ENCODE measurements around the gene SLC5A10. TPM values are rescaled to one million over a fixed set of nuclear protein-coding genes. Genes with fewer than 3 reads are reported as not detected.

Gene SLC5A10
- total and polyA plus RNA-seq, 2 experiments from 2014 or later: 0.10 TPM; not detected in 1

GRCh38 chr17:18962494-18962815, 10.5 kb downstream of the SLC5A10 start:
- Histone ChIP-seq H3K27ac (ENCODE audit: low read depth) (no peak overlapping the region), H3K4me2 (no peak overlapping the region), H3K27me3 (ENCODE audit: insufficient read depth) (no peaks in the 10 kb centered on the region), H3K4me1 (ENCODE audit: insufficient read depth) (no peaks in the 10 kb centered on the region; the same call in 1 of the 2 replicates), H3K4me3 (no peak overlapping the region), H3K36me3 (ENCODE audit: insufficient read depth) (no peaks in the 10 kb centered on the region), H2AFZ (no peak overlapping the region), H3F3A (replicated peaks; ENCODE audit: low read depth) (no peaks in the 10 kb centered on the region), H4K20me1 (replicated peaks; ENCODE audit: insufficient read depth) (no peaks in the 10 kb centered on the region), H3K79me2 (replicated peaks; ENCODE audit: insufficient read depth) (no peaks in the 10 kb centered on the region), H3K9me2 (ENCODE audit: insufficient read depth) (no peaks in the 10 kb centered on the region)
- Mint-ChIP-seq H3K27me3 (ENCODE audit: insufficient read depth, low read depth, poor library complexity) (peaks cover 14% of the 10 kb centered on the region), H3K27ac (no peak overlapping the region), H3K9me3 (no peaks in the 10 kb centered on the region), H3K36me3 (ENCODE audit: low read depth) (no peaks in the 10 kb centered on the region; the same call in 2 of the 3 replicates), H3K4me3 (no peak overlapping the region), H3K4me1 (peaks cover 14% of the 10 kb centered on the region)
- no peak for ATAC-seq
- TF ChIP-seq CREB1 (CRISPR knock-in tag; IDR thresholded peaks at IDR 0.05; ENCODE audit: low read depth) (no peak), ETS1 (IDR thresholded peaks at IDR 0.05) (no peak), REST (IDR thresholded peaks at IDR 0.05; ENCODE audit: unreplicated experiment) (no peak), EZH2 (IDR thresholded peaks at IDR 0.05; ENCODE audit: low read depth, unreplicated experiment) (no peak), STAT1 (IDR thresholded peaks at IDR 0.05; ENCODE audit: unreplicated experiment) (no peak)
- DNase-seq (ENCODE audit: low spot score): no peak

- Histone ChIP-seq H4K20me1 (replicated peaks; ENCODE audit: insufficient read depth) (no peaks in the 10 kb centered on the region), H3K36me3 (ENCODE audit: insufficient read depth) (no peaks in the 10 kb centered on the region), H3K27me3 (ENCODE audit: insufficient read depth) (no peaks in the 10 kb centered on the region), H3K4me2 (no peak overlapping the region), H2AFZ (no peak overlapping the region), H3F3A (replicated peaks; ENCODE audit: low read depth) (no peaks in the 10 kb centered on the region), H3K4me1 (ENCODE audit: insufficient read depth) (peaks cover 4% of the 10 kb centered on the region; the same call in 1 of the 2 replicates), H3K9me2 (ENCODE audit: insufficient read depth) (no peaks in the 10 kb centered on the region), H3K27ac (ENCODE audit: low read depth) (no peak overlapping the region), H3K79me2 (replicated peaks; ENCODE audit: insufficient read depth) (no peaks in the 10 kb centered on the region), H3K4me3 (no peak overlapping the region)
- no peak for DNase-seq (ENCODE audit: low spot score)
- Mint-ChIP-seq H3K9me3 (no peaks in the 10 kb centered on the region), H3K36me3 (ENCODE audit: low read depth) (no peaks in the 10 kb centered on the region; the same call in 2 of the 3 replicates), H3K27me3 (ENCODE audit: insufficient read depth, low read depth, poor library complexity) (peaks cover 13% of the 10 kb centered on the region), H3K27ac (no peak overlapping the region), H3K4me3 (no peak overlapping the region), H3K4me1 (peaks cover 20% of the 10 kb centered on the region)
- TF ChIP-seq REST (IDR thresholded peaks at IDR 0.05; ENCODE audit: unreplicated experiment) (no peak), EZH2 (IDR thresholded peaks at IDR 0.05; ENCODE audit: low read depth, unreplicated experiment) (no peak), ZNF331 (CRISPR knock-in tag; IDR thresholded peaks at IDR 0.05; ENCODE audit: low read depth) (no peak), ZNF114 (CRISPR knock-in tag; IDR thresholded peaks at IDR 0.05) (no peak), STAT1 (IDR thresholded peaks at IDR 0.05; ENCODE audit: unreplicated experiment) (no peak), NANOG (IDR thresholded peaks at IDR 0.05; ENCODE audit: borderline replicate concordance) (no peak), CTCF (conservative IDR thresholded peaks at IDR 0.05; ENCODE audit: low read depth in 2 of 2) (no peak)
- ATAC-seq: no peak
Observed at GRCh38 chr17:18963126-18964017, 11.4 kb downstream of the SLC5A10 start.

All from GM23338 (cell line).